SK-N-SH (cell line): ENCODE measurements around the gene FOLH1. TPM values are rescaled to one million over a fixed set of nuclear protein-coding genes. Genes with fewer than 3 reads are reported as not detected.
A peak's percentile ranks its signal among the peaks of the same experiment; 100 is the strongest.
"Not testable (repeated sequence)": the region's sequence is repeated elsewhere in the genome, so short reads cannot be mapped to it uniquely, and the experiment has no call there.

Source experiments
- CTCF ChIA-PET: fragments of 300-600, 350-600 bp; formaldehyde crosslinking; extraction: SDS; loops from one replicate; lab custom pipeline; 2021; lab: Yijun Ruan, JAX
- POLR2A ChIA-PET: fragments of 350-600 bp; sonication (Branson Sonifier 250); formaldehyde crosslinking; extraction: SDS; loops from one replicate; lab custom pipeline; 2020; ENCODE audit warnings: antibody characterized with exemption, inconsistent platforms; lab: Yijun Ruan, JAX
- DNase-seq: peaks from one replicate; pipeline ENCODE4 v3.0.0; 2012
- H2AFZ ChIP-seq: fragments of 200-600 bp; sonication (generic); 2 replicates; pipeline ENCODE4 v1.8.1; 2016; ENCODE audit warnings: antibody characterized with exemption, mild to moderate bottlenecking, low read depth
- H3F3A ChIP-seq: fragments of 200-600 bp; sonication (generic); replicated peaks from 2 replicates; pipeline ENCODE3; 2016; ENCODE audit warnings: antibody characterized with exemption, mild to moderate bottlenecking; ENCODE audit not compliant: insufficient read depth
- H3K27ac ChIP-seq, 2 experiments: fragments of 200-500 bp in 1 of 2; fragments of 200-600 bp in 1 of 2; sonication (Bioruptor generic) in 1 of 2; sonication (generic), shearing (Covaris generic) in 1 of 2; 2 replicates each; pipeline versions ENCODE4 v1.5.1 to v1.6.1; 2014 to 2016; ENCODE audit warnings: low read depth in 2 of 2, inconsistent platforms in 1 of 2, low read length in 1 of 2, mild to moderate bottlenecking in 1 of 2, mixed read lengths in 1 of 2
- H3K27me3 ChIP-seq: fragments of 200-600 bp; sonication (generic), shearing (Covaris generic); 2 replicates; pipeline ENCODE4 v1.6.1; 2016; ENCODE audit warnings: mixed run types; ENCODE audit not compliant: insufficient read depth
- H3K36me3 ChIP-seq, 2 experiments: fragments of 200-500 bp in 1 of 2; fragments of 200-600 bp in 1 of 2; sonication (Bioruptor generic) in 1 of 2; sonication (generic) in 1 of 2; replicated peaks in 1 of 2; 2 replicates each; pipeline versions ENCODE3 to v1.5.1; 2014 to 2016; ENCODE audit warnings: low read length in 1 of 2, mild to moderate bottlenecking in 1 of 2; ENCODE audit not compliant: insufficient read depth in 2 of 2, control insufficient read depth in 1 of 2
- H3K4me1 ChIP-seq, 2 experiments: fragments of 200-500 bp in 1 of 2; fragments of 200-600 bp in 1 of 2; sonication (Bioruptor generic) in 1 of 2; sonication (generic), shearing (Covaris generic) in 1 of 2; 2 replicates each; pipeline versions ENCODE4 v1.5.1 to v1.6.1; 2014 to 2016; ENCODE audit warnings: low read depth in 1 of 2, low read length in 1 of 2, mixed run types in 1 of 2; ENCODE audit not compliant: insufficient read depth in 2 of 2, control insufficient read depth in 1 of 2
- H3K4me2 ChIP-seq: fragments of 200-600 bp; sonication (generic), shearing (Covaris generic); 2 replicates; pipeline ENCODE4 v1.6.1; 2017; ENCODE audit warnings: mixed run types
- H3K4me3 ChIP-seq, 2 experiments: fragments of 200-500 bp in 1 of 2; fragments of 200-600 bp in 1 of 2; sonication (Bioruptor generic) in 1 of 2; sonication (generic), shearing (Covaris generic) in 1 of 2; 2 replicates each; pipeline versions ENCODE4 v1.5.1 to v1.8.1; 2014 to 2016; ENCODE audit warnings: low read depth in 2 of 2, inconsistent platforms in 1 of 2, low read length in 1 of 2, mild to moderate bottlenecking in 1 of 2, mixed read lengths in 1 of 2, moderate library complexity in 1 of 2
- H3K79me2 ChIP-seq: fragments of 200-600 bp; sonication (generic); 2 replicates; pipeline ENCODE4 v1.8.1; 2017; ENCODE audit warnings: mild to moderate bottlenecking; ENCODE audit not compliant: insufficient read depth
- H3K9ac ChIP-seq: fragments of 200-600 bp; sonication (generic); 2 replicates; pipeline ENCODE4 v1.6.1; 2017; ENCODE audit warnings: mixed run types
- H3K9me2 ChIP-seq: fragments of 200-600 bp; sonication (generic); 2 replicates; pipeline ENCODE4 v1.6.1; 2017; ENCODE audit warnings: mixed run types
- H3K9me3 ChIP-seq: fragments of 200-600 bp; sonication (generic); 2 replicates; pipeline ENCODE4 v1.6.1; 2017; ENCODE audit warnings: mixed run types, mild to moderate bottlenecking, moderate library complexity
- H4K20me1 ChIP-seq: fragments of 200-600 bp; sonication (generic); 2 replicates; pipeline ENCODE4 v1.6.1; 2017; ENCODE audit warnings: mild to moderate bottlenecking, mixed run types; ENCODE audit not compliant: insufficient read depth
- CTCF ChIP-seq: fragments of 200-600 bp; sonication (generic); IDR thresholded peaks from 2 replicates; pipeline ENCODE4 v1.6.1; 2017; ENCODE audit warnings: antibody characterized with exemption, mild to moderate bottlenecking, moderate library complexity
- PBX3 ChIP-seq: IDR thresholded peaks from 2 replicates; pipeline ENCODE4; 2012
- RAD21 ChIP-seq: IDR thresholded peaks from 2 replicates; pipeline ENCODE4 v1.6.1; 2012; ENCODE audit warnings: mild to moderate bottlenecking, low read length
- WGBS: methylation state at CpG from one replicate; pipeline ENCODE4 v1.1.6; 2017; ENCODE audit warnings: low lambda C conversion rate; 5-methylcytosine and 5-hydroxymethylcytosine counted together
- polyA plus RNA-seq, 3 experiments: library from polyadenylated mRNA; depleted of rRNA; stranded (reverse); fragments of >200 nt; gene quantifications; 2 replicates each; pipeline ENCODE4 v1.2.3, GENCODE V29; 2012

FOLH1 gene
- polyA plus RNA-seq, 1 of the 3 experiments (the other 2 are of a cell fraction), result not detected

DNA sequence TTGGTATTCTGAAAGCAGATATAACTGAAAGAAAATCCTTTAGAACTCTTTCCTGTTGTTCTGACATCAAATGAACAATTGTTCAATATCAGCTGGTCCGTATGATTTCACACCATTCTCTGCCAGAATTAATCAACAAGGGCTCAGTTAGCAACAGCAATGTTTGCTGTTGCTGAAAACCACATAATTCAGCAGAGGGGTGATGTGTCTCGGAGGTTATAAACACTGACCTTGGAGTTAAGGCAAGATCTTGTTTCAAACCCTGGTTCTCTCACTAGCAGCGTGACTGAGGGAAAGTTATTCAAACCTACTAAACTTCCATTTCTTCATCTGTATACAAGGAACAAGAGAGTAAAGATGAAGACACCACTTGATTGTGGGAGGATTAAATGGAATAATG, 36.8 kb downstream of the FOLH1 start:
- H3K9me2 ChIP-seq, H3K4me3 ChIP-seq, H3K4me1 ChIP-seq, POLR2A ChIA-PET, H3K36me3 ChIP-seq, H3K9ac ChIP-seq, DNase-seq, H3K79me2 ChIP-seq, H3K27ac ChIP-seq, H3K4me2 ChIP-seq, H2AFZ ChIP-seq, CTCF ChIA-PET, H3K27me3 ChIP-seq, H4K20me1 ChIP-seq, H3K9me3 ChIP-seq, H3F3A ChIP-seq: not testable (repeated sequence)
- whole genome bisulfite sequencing, result 2% methylated on average over 3 of the region's 3 CpGs

- H3K27me3 ChIP-seq, H3F3A ChIP-seq, H4K20me1 ChIP-seq, H3K4me3 ChIP-seq, H3K79me2 ChIP-seq, H2AFZ ChIP-seq, H3K27ac ChIP-seq, H3K9ac ChIP-seq, H3K4me1 ChIP-seq, DNase-seq, H3K9me2 ChIP-seq, H3K4me2 ChIP-seq, H3K36me3 ChIP-seq, H3K9me3 ChIP-seq, POLR2A ChIA-PET: not testable (repeated sequence)
- CTCF ChIA-PET, result interaction anchor here (1.6 kb wide), 1 partner anchor 862 kb away, joined by 5 read pairs; no protein-coding TSS in a partner anchor
- peak; percentile 51 for TF ChIP-seq CTCF
- TF ChIP-seq RAD21, result peak; percentile 34; the same call in 1 of the 2 replicates
- WGBS, result 5% methylated on average over 3 of the region's 3 CpGs
These were observed 38.8 kb downstream of the FOLH1 start for GRCh38 chr11:49169579-49169978.

- H3K4me1 ChIP-seq, H3K79me2 ChIP-seq, H2AFZ ChIP-seq, H3K4me3 ChIP-seq, POLR2A ChIA-PET, H3K27ac ChIP-seq, H3K36me3 ChIP-seq, H3F3A ChIP-seq, H3K4me2 ChIP-seq, H4K20me1 ChIP-seq, H3K9ac ChIP-seq, DNase-seq, H3K9me2 ChIP-seq, H3K9me3 ChIP-seq, H3K27me3 ChIP-seq: not testable (repeated sequence)
- 0% methylated on average over 4 of the region's 4 CpGs for WGBS
- CTCF ChIA-PET, result interaction anchor here (1.6 kb wide), 1 partner anchor 861 kb away, joined by 5 read pairs; no protein-coding TSS in a partner anchor
These were observed 39.4 kb downstream of the FOLH1 start for GRCh38 chr11:49168992-49169391.

- no peaks in the 10 kb centered on the region for H3K79me2 ChIP-seq
- TF ChIP-seq RAD21, result no peak
- TF ChIP-seq PBX3, result no peak
- no peaks in the 10 kb centered on the region for H3K9me2 ChIP-seq
- POLR2A ChIA-PET, result no interaction called here
- H3K9ac ChIP-seq, result no peak overlapping the region
- no peaks in the 10 kb centered on the region for H3F3A ChIP-seq
- no peaks in the 10 kb centered on the region for H3K27me3 ChIP-seq
- H3K4me1 ChIP-seq, result no peaks in the 10 kb centered on the region
- CTCF ChIA-PET, result no interaction called here
- H3K9me3 ChIP-seq, result no peaks in the 10 kb centered on the region
- H3K36me3 ChIP-seq, result no peaks in the 10 kb centered on the region
- no peak overlapping the region for H2AFZ ChIP-seq
- DNase-seq, result no peak
- no peak overlapping the region for H3K4me2 ChIP-seq
- 54% methylated on average over 12 of the region's 12 CpGs for WGBS
- H3K4me3 ChIP-seq, result no peak overlapping the region
- H4K20me1 ChIP-seq, result no peaks in the 10 kb centered on the region
- H3K27ac ChIP-seq, result no peak overlapping the region
These were observed 57.2 kb downstream of the FOLH1 start for GRCh38 chr11:49151211-49151610.

GRCh38 chr11:49102356-49102755, 106.0 kb downstream of the FOLH1 start:
- 2% methylated on average over 7 of the region's 24 CpGs for WGBS
- H3K4me3 ChIP-seq, H3K4me2 ChIP-seq, H3K27ac ChIP-seq, DNase-seq, H3K9me2 ChIP-seq, CTCF ChIA-PET, H3F3A ChIP-seq, POLR2A ChIA-PET, H3K36me3 ChIP-seq, H3K27me3 ChIP-seq, H2AFZ ChIP-seq, H4K20me1 ChIP-seq, H3K4me1 ChIP-seq, H3K79me2 ChIP-seq, H3K9ac ChIP-seq, H3K9me3 ChIP-seq: not testable (repeated sequence)
